GM18508 (cell line): ENCODE measurements around the gene DYRK4.
"Not testable (repeated sequence)": the region's sequence is repeated elsewhere in the genome, so short reads cannot be mapped to it uniquely, and the experiment has no call there.

Source experiments
- ATAC-seq: cut with Tn5 transposase; IDR thresholded peaks from one replicate; pipeline ENCODE4 v1.9.1; 2021; ENCODE audit warnings: moderate number of reproducible peaks; ENCODE audit not compliant: insufficient read depth, unreplicated experiment

DYRK4 gene

DNA sequence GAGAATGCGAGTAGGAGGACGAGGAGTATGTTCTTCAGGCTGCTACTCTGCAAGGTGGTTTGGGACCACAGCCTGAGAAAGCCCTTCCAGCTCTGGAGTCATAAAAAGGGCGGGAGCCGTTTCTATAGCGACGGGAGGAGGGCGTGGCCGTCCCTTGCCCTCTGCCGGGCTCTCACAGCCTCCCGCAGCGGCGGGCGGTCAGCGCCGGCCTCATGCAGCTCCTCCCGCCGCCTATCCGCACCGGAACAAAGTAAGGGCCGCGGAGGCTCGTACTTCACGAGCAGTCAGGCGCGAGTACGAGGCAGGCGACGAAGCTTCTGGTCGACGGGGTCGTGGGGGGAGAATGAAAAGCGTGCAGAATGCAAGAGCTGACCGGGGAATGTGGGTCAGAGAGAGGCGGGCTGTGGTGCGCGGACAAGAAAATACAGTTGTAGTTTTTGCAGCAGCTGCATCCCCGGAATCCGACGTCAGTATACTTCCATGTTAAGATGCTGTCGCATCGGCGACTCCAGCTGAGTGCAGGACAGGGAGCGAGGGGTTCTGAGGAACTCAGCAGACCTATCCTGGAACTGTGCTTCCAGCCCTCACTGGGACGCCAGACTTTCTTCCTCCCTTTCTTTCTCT, at the start of gene DYRK4:
Gene DYRK4, plus strand, starts transcription at position 175 of the 624 bp plus-strand sequence. Its CDS starts 38 bp downstream, at position 213.
- ATAC-seq: no peak

DNA sequence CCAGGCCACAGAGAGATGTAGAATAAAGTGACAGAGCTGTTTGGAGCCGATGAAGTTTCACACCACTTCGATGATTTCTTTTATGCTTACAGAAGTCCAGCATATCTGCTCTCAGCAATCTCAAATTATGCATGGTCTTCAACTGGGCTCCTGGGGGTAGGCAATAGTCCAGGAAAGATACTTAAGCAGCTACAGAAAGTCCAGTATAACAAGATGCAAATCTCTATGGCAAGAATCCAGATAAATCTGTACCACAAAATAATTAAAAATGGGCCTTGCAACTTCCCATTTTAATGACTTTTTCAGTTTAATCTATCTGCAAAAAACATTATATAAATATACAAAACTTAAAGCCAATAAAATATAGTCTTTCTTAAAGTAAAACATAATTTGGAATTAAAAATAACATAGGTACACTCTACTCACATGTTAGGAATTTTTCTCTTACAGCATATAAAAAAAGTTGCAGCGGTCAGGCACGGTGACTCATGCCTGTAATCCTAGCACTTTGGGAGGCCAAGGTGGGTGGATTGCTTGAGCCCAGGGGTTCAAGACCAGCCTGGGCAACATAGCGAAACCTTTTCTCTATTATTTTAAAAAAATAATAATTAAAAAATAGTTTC, 43.8 kb upstream of the DYRK4 start:
- ATAC-seq: no peak

DNA sequence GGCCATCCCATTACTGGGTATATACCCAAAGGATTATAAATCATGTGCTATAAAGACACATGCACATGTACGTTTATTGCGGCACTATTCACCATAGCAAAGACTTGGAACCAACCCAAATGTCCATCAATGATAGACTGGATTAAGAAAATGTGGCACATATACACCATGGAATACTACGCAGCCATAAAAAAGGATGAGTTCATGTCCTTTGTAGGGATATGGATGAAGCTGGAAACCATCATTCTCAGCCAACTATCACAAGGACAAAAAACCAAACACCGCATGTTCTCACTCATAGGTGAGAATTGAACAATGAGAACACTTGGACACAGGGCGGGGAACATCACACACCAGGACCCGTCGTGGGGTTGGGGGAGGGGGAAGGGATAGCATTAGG, 38.6 kb upstream of the DYRK4 start:
- ATAC-seq: not testable (repeated sequence)

- ATAC-seq: no peak
These were observed 35.0 kb upstream of the DYRK4 start for GRCh38 chr12:4526923-4527546.

GRCh38 chr12:4530160-4530559, 31.8 kb upstream of the DYRK4 start:
- ATAC-seq: no peak

- ATAC-seq: no peak
These were observed 30.9 kb upstream of the DYRK4 start for GRCh38 chr12:4530982-4531586.

DNA sequence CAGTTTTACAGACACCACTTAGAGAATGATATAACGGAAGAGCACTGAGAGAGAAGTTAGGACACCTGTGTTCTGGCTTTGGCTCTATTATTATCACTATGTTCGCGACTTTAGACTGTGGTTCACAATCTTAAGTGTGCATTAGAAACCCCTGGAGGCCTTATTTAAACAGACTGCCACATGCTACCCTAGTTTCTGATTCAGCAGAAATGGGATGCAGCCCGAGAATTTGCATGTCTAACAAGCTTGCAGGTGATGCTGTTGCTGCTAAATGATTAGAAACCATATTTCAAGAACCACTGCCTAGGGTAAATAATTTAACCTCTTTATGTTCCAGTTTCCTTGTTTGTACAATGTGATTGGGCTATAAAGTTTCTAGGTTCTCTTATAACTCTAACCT, 26.9 kb upstream of the DYRK4 start:
- no peak for ATAC-seq

DNA sequence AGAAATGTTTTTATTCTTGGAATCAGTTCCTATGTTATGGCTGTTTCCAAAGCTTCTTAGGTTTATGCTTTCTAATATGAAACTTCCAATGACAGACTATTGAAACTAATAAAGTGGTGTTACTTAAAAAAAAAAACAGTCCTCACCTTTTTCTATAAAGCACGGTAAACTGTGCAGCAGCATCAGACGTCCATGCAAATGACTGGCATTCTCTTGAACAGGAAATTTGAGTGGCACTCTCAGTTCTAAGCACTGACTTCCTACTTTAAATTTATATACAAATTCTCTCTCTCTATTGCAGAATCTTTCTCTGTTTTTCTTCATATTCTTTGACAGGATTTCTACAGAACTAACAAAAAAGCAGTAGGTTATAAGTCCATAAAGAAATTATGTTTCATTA, 26.1 kb upstream of the DYRK4 start:
- ATAC-seq: no peak

- no peak for ATAC-seq
These were observed 23.5 kb upstream of the DYRK4 start, which contains the start of gene RAD51AP1 for GRCh38 chr12:4538207-4539160. Gene RAD51AP1 (plus strand): TSS chr12:4538890. CDS start chr12:4538940, 50 bp downstream.

- ATAC-seq: no peak
These were observed 22.7 kb upstream of the DYRK4 start for GRCh38 chr12:4539167-4539870.

GRCh38 chr12:4540170-4540569, 21.8 kb upstream of the DYRK4 start:
- ATAC-seq: no peak

DNA sequence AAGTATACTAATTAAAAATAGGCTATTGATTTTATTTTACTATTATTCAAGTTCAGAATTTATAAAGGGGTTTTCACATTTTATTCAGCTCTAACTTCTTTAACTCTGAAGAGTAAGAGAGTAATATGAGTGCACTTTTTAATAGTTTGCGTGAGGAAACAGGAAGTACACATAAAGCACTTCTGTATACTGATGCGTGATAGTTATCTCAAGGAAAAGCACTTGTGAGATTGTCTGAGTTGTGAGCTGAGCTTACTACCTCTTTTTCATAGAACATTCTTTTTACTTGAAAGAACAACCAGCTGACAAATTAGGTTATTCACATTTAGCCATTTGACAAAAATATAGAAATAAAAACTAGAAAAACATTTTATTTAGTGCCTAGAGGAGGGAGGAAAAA, 21.4 kb upstream of the DYRK4 start:
- no peak for ATAC-seq

DNA sequence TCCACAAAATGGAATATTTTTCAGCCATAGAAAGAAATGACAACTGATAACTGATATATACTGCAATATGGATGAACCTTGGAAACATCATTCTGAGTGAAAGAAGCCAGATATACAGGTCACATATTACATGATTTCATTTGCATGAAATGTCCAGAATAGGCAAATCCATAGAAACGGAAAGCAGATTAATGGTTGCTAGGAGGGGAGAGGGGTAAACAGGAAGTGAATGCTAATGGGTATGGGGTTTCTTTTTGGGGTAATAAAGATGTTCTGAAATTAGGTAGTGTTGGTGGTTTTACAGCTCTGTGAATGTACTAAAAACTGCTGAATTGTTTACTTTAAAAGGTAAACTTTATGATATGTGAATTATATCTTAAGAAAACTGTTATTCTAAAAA, 16.8 kb upstream of the DYRK4 start:
- ATAC-seq: no peak

DNA sequence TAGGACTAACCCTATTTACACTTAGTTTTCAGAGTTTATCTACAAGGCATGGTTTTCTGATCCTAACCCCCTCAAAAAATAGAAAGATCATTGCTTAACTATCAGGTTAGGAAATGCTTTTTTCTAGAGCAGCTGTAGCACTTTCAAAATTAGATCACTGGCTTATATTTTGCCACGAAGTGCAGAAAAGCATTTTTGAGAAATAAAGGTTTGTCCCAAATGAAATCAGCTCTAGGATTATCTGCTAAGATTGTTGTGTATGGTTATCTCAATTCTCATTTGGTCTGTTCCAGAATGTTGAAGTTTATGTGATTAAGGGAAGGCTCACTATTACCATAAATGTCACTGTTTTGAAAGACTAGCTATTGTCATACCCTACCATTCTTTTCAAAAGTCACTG, 9.8 kb upstream of the DYRK4 start:
- ATAC-seq: no peak

GRCh38 chr12:4553943-4554342, 8.1 kb upstream of the DYRK4 start:
- no peak for ATAC-seq

GRCh38 chr12:4555804-4556203, 6.2 kb upstream of the DYRK4 start:
- ATAC-seq: no peak

- ATAC-seq: no peak
These were observed 5.1 kb upstream of the DYRK4 start for GRCh38 chr12:4556735-4557530.

- no peak for ATAC-seq
These were observed 4.4 kb upstream of the DYRK4 start for GRCh38 chr12:4557586-4557985.

DNA sequence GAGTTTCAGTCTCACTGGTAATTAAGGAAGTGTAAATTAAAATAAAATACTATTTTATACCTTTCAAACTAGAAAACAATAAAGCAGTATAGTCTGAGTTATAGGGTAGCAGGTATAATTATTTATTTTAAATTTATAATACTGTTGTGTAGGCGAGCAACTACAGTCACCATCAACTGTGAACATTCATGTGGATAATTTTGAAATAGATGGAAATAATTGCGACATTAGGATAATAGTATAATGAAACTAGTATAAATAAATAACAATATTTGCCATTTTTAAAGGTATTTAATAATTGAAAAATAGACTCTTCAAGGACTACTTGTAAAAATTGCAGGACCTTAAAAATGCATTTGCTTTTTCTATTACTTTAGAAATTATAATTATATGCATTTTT, 3.8 kb upstream of the DYRK4 start:
- ATAC-seq: no peak
